ENCODE data around the gene TNFRSF6B.
A peak's percentile ranks its signal among the peaks of the same experiment; 100 is the strongest.
"Not testable (repeated sequence)": the region's sequence is repeated elsewhere in the genome, so short reads cannot be mapped to it uniquely, and the experiment has no call there.

TNFRSF6B gene

GRCh38 chr20:63663332-63664066 lies 33.0 kb upstream of the TNFRSF6B start:
- DNase-seq, result no peak

GRCh38 chr20:63664143-63664851 lies 32.2 kb upstream of the TNFRSF6B start:
- no peak for DNase-seq

GRCh38 chr20:63664861-63665594 lies 31.4 kb upstream of the TNFRSF6B start:
- no peak for DNase-seq

DNA sequence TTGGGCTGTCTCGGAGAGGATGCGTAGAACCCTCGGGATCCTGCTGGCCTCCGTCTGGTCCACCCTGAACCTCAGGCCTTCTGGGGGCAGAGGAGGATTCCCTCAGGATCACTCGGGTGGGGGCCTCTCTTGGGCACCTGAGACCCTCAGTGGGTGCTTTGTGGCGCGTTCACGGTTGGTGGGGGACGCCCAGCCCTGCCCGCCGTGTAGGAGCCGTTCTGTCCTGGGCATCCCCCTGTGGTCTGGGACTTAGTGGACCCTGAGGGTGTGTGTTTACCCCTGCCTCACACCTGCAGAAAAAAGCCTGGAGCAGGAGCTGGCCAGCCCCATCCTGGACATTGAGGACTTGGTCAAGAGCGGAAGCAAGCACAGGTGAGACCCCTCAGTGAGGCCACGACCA lies 30.7 kb upstream of the TNFRSF6B start:
- DNase-seq, result no peak

DNA sequence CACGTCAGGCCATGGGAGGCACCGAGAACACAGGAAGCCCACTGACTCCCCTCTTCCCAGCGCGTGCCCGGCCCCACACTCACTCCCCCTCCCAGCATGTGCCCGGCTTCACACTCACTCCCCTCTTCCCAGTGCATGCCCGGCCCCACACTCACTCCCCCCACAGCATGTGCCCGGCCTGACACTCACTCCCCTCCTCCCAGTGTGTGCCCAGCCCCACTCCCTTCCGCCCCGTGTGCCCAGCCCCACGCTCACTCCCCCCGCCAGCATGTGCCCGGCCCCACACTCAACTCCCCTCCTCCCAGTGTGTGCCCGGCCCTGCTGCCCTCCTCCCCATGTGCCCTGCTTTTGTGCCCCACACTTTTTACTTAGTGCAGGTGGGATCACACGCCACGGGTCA lies 28.6 kb upstream of the TNFRSF6B start:
- DNase-seq, result no peak

- DNase-seq, result no peak
Observed at GRCh38 chr20:63668351-63668750, 28.1 kb upstream of the TNFRSF6B start.

- not testable (repeated sequence) for DNase-seq
Observed at GRCh38 chr20:63671695-63672094, 24.8 kb upstream of the TNFRSF6B start.

GRCh38 chr20:63672666-63673065 lies 23.8 kb upstream of the TNFRSF6B start:
- no peak for DNase-seq

- DNase-seq, result no peak
Observed at GRCh38 chr20:63673951-63674350, 22.5 kb upstream of the TNFRSF6B start.

DNA sequence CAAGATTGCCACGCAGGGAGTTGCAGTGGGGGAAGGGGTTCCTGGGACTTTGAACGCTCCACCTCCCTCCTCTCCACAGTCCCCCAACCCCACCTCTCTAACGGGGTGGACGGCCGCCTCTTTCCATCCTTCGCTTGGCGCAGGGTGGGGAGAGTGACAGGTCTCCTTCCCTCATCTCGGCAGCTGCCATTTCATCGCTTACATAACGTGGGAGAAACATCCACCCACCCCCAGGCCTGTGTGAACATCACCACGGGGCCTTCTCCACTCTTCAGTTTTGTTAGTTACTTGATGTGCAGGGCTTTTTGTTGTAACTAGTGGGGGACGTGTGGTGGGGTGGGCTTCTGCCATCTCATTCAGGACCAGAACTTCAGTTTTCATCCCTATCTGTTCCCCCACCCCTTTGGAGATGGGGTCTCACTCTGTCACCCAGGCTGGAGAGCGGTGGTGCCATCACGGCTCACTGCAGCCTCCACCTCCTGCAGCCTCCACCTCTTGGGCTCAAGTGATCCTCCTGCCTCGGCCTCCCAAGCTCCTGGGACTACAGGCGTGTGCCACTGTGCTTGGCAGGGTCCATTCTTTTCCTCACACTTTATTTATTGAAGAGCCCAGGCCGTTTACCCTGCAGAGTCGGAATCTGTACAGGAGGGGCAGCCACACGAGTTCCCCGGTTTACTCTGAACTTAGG lies 20.6 kb upstream of the TNFRSF6B start:
- no peak for DNase-seq

GRCh38 chr20:63678071-63678470 lies 18.4 kb upstream of the TNFRSF6B start:
- DNase-seq, result no peak

DNA sequence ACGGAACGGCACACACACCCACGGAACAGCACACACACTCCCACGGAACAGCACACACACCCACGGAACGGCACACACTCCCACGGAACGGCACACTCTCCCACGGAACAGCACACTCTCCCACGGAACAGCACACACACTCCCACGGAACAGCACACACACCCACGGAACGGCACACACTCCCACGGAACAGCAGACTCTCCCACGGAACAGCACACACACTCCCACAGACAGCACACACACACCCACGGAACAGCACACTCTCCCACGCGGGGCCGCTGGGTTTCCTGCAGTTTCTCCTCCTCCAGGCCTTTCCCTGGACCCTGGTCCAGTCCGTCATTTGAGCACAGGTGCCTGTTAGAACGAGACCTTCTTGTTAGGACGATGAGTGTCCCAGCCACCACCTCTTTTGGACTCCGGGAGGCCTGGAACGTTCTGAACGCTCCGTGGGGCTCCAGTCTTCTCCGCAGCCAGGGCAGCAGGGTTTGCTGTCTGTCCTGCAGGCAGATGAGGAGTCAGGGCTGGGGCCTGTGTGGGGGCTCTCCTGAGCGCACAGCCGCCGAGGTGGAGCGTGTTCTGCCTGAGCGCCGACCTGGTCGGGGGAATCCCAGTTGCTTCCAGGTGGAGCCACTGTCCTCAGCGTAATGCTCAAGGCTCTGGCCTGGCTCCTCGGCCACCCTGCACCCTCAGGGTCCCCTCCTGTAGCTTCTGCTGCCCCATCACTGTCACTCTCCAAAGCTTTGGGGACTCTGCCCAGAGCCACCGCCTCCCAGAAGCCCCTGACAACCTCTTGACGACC lies 17.6 kb upstream of the TNFRSF6B start:
- no peak for DNase-seq

DNA sequence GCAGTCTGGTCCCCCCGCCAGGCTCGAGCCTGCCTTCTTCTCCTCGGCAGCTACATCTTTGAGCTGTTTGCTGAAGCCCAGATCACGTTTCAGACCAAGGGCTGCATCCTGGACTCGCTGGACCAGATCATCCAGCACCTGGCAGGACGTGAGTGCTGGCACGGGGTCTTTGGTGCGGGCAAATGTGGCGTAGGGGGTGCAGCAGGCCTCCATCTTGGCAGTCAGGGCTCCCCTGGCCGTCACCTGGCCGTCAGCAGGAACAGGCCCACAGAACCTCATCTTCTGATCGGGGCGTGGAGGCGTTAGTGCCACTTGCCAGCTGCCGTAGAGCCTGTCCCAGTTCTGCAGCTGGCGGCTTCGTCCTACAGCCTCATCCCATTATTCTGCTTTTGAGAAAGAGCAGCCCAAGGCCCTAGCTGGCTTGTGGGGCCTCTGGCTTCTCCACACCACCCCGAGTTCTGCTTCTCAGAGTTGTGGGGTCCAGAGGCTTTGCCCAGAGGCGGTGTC lies 16.6 kb upstream of the TNFRSF6B start:
- DNase-seq, result no peak

- DNase-seq, result no peak
Observed at GRCh38 chr20:63680427-63680826, 16.0 kb upstream of the TNFRSF6B start.

GRCh38 chr20:63680857-63681608 lies 15.4 kb upstream of the TNFRSF6B start:
- no peak for DNase-seq

DNA sequence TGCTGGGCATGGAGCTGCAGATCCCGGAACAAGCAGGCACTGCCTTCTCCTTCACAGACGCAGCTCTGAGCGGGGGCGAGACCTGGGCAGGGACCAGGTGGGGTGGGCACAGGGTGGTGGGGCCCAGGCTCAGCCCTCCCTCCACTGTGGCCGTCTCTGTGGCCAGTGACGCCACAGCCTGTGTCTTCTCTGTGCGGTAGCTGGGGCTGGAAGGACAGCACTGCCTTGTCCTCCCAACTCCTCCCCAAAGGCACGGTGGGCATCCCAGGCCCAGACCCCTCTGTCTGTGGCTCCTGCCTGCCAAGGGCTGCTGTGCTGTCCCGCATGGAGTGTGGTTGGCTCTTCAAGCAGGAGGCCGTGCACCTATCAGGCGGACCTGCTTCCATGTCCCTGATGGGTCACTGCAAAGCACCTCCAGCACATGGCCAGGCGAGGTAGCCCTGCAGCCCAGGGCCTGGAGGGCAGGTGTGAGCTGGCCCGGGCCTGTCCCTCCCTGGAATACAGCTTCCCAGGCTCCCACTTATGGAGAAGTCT lies 14.8 kb upstream of the TNFRSF6B start:
- no peak for DNase-seq

GRCh38 chr20:63682384-63683139 lies 13.9 kb upstream of the TNFRSF6B start:
- peak; percentile 95 for DNase-seq

DNA sequence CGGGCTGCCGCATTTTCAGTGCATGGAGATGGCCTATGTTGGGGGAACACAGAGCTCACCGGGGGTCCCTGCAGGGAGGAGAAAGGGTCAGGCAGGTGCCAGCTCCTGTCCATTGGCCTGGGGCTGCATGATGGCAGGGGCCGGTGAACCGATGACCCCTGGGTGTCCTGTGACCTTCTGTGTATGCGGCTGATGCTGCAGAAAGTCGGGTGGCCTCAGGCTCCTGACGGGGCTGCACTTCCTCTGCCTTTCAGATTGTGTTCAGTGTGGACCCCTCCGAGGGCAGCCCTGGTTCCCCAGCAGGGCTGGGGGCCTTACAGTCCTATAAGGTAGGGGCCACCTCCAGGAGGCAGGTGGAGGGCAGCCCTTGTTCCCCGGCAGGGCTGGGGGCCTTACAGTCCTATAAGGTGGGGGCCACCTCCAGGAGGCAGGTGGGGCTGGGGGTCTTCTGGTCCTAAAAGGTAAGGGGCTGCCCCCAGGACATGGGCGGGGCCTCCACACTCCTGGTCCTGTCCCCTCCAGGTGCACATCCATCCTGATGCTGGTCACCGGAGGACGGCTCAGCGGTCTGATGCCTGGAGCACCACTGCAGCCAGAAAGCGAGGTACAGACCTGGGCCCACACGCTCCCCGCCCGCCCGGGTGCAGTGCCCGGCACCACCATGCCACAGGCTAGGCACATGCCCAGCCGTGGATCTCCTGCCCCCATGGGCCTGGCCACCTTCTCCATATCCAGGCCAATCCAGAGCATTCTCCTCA lies 11.0 kb upstream of the TNFRSF6B start:
- DNase-seq, result no peak

- DNase-seq, result no peak
Observed at GRCh38 chr20:63686094-63686491, 10.4 kb upstream of the TNFRSF6B start.

Measured in amniotic stem cell (primary cell).